Measurements from ENCODE around the gene SLC6A18.

GRCh38 chr5:1292139-1292538, 67.0 kb downstream of the SLC6A18 start:
- TF ChIP-seq CTCF (IDR thresholded peaks at IDR 0.05 in 2 of 3, conservative IDR thresholded peaks at IDR 0.05 in 1 of 3; ENCODE audit: control insufficient read depth in 2 of 3, extremely low read depth in 1 of 3, insufficient read depth in 1 of 3, low read depth in 3 of 3, low read length in 3 of 3) (peak in 1 of 3 experiments; percentile 3; a peak in 2 of 6 replicates), POLR2A (IDR thresholded peaks at IDR 0.05; ENCODE audit: low read depth, low read length) (no peak), EP300 (IDR thresholded peaks at IDR 0.05; ENCODE audit: borderline replicate concordance in 1 of 2, control insufficient read depth in 1 of 2, low read depth in 2 of 2, low read length in 2 of 2) (no peak), ZBTB11 (CRISPR knock-in tag; IDR thresholded peaks at IDR 0.05) (no peak), NFYB (IDR thresholded peaks at IDR 0.05; ENCODE audit: insufficient read depth, low read depth, low read length) (no peak), POLR2AphosphoS5 (IDR thresholded peaks at IDR 0.05; ENCODE audit: low read length) (no peak), REST (IDR thresholded peaks at IDR 0.05; ENCODE audit: low read depth, low read length) (no peak)
